GM21786 (cell line): Measurements from ENCODE around the gene SRXN1.

ENCODE experiments used
- ATAC-seq: cut with Tn5 transposase; IDR thresholded peaks from one replicate; pipeline ENCODE4 v1.9.1; 2021; ENCODE audit not compliant: unreplicated experiment

The SRXN1 gene

GRCh38 chr20:637559-637958, 15.4 kb downstream of the SRXN1 start:
- no peak for ATAC-seq

- no peak for ATAC-seq
Observed at GRCh38 chr20:635893-636338, 17.1 kb downstream of the SRXN1 start.

GRCh38 chr20:635028-635892, 17.7 kb downstream of the SRXN1 start:
- no peak for ATAC-seq

GRCh38 chr20:634148-634925, 18.7 kb downstream of the SRXN1 start:
- ATAC-seq, result no peak

- no peak for ATAC-seq
Observed at GRCh38 chr20:631101-631500, 21.9 kb downstream of the SRXN1 start.

GRCh38 chr20:626579-626978, 26.4 kb downstream of the SRXN1 start:
- ATAC-seq, result no peak

- ATAC-seq, result no peak
Observed at GRCh38 chr20:625360-625932, 27.6 kb downstream of the SRXN1 start.

- ATAC-seq, result no peak
Observed at GRCh38 chr20:623704-624103, 29.3 kb downstream of the SRXN1 start.

GRCh38 chr20:623021-623420, 30.0 kb downstream of the SRXN1 start:
- ATAC-seq, result no peak

- no peak for ATAC-seq
Observed at GRCh38 chr20:622161-622560, 30.8 kb downstream of the SRXN1 start.

- no peak for ATAC-seq
Observed at GRCh38 chr20:621125-621756, 31.8 kb downstream of the SRXN1 start.

GRCh38 chr20:620246-620645, 32.8 kb downstream of the SRXN1 start:
- ATAC-seq, result no peak

GRCh38 chr20:618980-619379, 34.0 kb downstream of the SRXN1 start:
- ATAC-seq, result no peak

- no peak for ATAC-seq
Observed at GRCh38 chr20:617934-618690, 34.9 kb downstream of the SRXN1 start.

GRCh38 chr20:615514-615913, 37.5 kb downstream of the SRXN1 start:
- ATAC-seq, result no peak

GRCh38 chr20:611843-612185, 41.2 kb downstream of the SRXN1 start:
- ATAC-seq, result no peak

- ATAC-seq, result no peak
Observed at GRCh38 chr20:611047-611842, 41.8 kb downstream of the SRXN1 start.

GRCh38 chr20:610130-611046, 42.6 kb downstream of the SRXN1 start, which contains the start of gene TCF15:
Gene TCF15, minus strand, starts transcription at chr20:610309. Its CDS starts 72 bp downstream, at chr20:610237.
- no peak for ATAC-seq
